MM.1S (cell line): ENCODE measurements around the gene EDC3.

Source experiments
- DNase-seq: peaks from one replicate; pipeline ENCODE4 v3.0.0-alpha.2; 2015
- H2AFZ ChIP-seq: fragments of 300-600 bp; sonication (generic); 2 replicates; pipeline ENCODE4 v1.6.0; 2016; ENCODE audit warnings: antibody characterized with exemption, low read length
- H3F3A ChIP-seq: fragments of 300-600 bp; sonication (generic); 2 replicates; pipeline ENCODE4 v1.6.1; 2016; ENCODE audit warnings: mild to moderate bottlenecking, antibody characterized with exemption, low read length, moderate library complexity, mixed read lengths; ENCODE audit not compliant: insufficient read depth
- H3K27ac ChIP-seq: fragments of 300-600 bp; sonication (generic); 2 replicates; pipeline ENCODE4 v1.5.1; 2016; ENCODE audit warnings: mild to moderate bottlenecking, low read length
- H3K27me3 ChIP-seq: fragments of 300-600 bp; sonication (generic); replicated peaks from 2 replicates; pipeline ENCODE4 v1.6.0; 2016; ENCODE audit warnings: low read length; ENCODE audit not compliant: insufficient read depth
- H3K36me3 ChIP-seq: fragments of 300-600 bp; sonication (generic); replicated peaks from 2 replicates; pipeline ENCODE4 v1.6.1; 2016; ENCODE audit warnings: mild to moderate bottlenecking, low read length, mixed read lengths; ENCODE audit not compliant: insufficient read depth
- H3K4me1 ChIP-seq: fragments of 300-600 bp; sonication (generic); 2 replicates; pipeline ENCODE4 v1.6.1; 2016; ENCODE audit warnings: low read length, mixed read lengths
- H3K4me2 ChIP-seq: fragments of 300-600 bp; sonication (generic); 2 replicates; pipeline ENCODE4 v1.6.0; 2016; ENCODE audit warnings: low read depth, low read length
- H3K4me3 ChIP-seq: fragments of 300-600 bp; sonication (generic); 2 replicates; pipeline ENCODE4 v1.5.1; 2016; ENCODE audit warnings: low read length, mixed read lengths
- H3K79me2 ChIP-seq: fragments of 300-600 bp; sonication (generic); 2 replicates; pipeline ENCODE4 v1.6.1; 2016; ENCODE audit warnings: mixed run types, low read length, mixed read lengths
- H3K9ac ChIP-seq: fragments of 300-600 bp; sonication (generic); 2 replicates; pipeline ENCODE4 v1.6.1; 2016; ENCODE audit warnings: low read length, mixed read lengths
- H3K9me2 ChIP-seq: fragments of 300-600 bp; sonication (generic); replicated peaks from 2 replicates; pipeline ENCODE4 v1.6.1; 2016; ENCODE audit warnings: mild to moderate bottlenecking, low read length, mixed read lengths; ENCODE audit not compliant: insufficient read depth
- H3K9me3 ChIP-seq: fragments of 300-600 bp; sonication (generic); replicated peaks from 2 replicates; pipeline ENCODE4 v1.6.1; 2016; ENCODE audit warnings: mild to moderate bottlenecking, low read length, mixed read lengths; ENCODE audit not compliant: insufficient read depth
- H4K20me1 ChIP-seq: fragments of 300-600 bp; sonication (generic); 2 replicates; pipeline ENCODE4 v1.6.1; 2016; ENCODE audit warnings: mild to moderate bottlenecking, low read length, moderate library complexity, mixed read lengths; ENCODE audit not compliant: insufficient read depth
- EZH2 ChIP-seq: fragments of 300-600 bp; sonication (generic); optimal IDR thresholded peaks from 2 replicates; pipeline ENCODE3; 2017; ENCODE audit warnings: low read depth, mild to moderate bottlenecking, antibody characterized with exemption, low read length, mixed read lengths
- EZH2phosphoT487 ChIP-seq: fragments of 300-600 bp; sonication (generic); IDR thresholded peaks from 2 replicates; pipeline ENCODE4 v1.6.1; 2018; ENCODE audit warnings: antibody characterized with exemption, low read length
- TF ChIP-seq, protein P1 (sequence below): fragments of 300-600 bp; sonication (generic); IDR thresholded peaks from 2 replicates; pipeline ENCODE4 v1.5.1; 2016; ENCODE audit warnings: antibody characterized with exemption, low read length, mixed read lengths

Gene EDC3

DNA sequence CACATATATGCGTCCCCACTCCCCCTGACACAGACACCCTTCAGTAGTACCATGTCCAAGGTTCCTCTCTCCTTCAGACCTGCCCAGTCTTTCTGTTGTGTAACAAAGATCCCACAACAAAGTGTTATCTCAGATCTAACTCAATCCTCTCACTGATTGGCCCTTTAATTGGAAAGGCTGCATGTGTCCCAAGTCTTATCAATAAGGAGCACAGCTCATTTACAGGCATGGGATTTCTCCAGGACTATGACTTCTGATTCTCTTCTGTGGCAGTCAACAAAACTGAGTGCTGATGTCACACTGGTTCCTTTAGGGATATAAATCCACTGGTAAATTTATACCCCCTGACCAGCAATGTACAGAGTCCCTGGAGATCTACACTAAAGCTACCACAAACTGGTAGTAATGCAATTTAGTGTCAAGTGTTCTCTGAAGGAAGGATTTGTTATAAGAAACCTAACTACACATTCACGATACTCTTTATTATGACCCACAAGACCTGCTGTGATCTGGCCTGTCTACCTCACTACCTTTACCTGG lies 52.1 kb downstream of the EDC3 start:
- Histone ChIP-seq H3K9me2 (no peaks in the 10 kb centered on the region), H3K27ac (no peak overlapping the region), H3K79me2 (peaks cover 3% of the 10 kb centered on the region; the same call in 1 of the 2 replicates), H3K36me3 (peaks cover 5% of the 10 kb centered on the region; the same call in 1 of the 2 replicates), H3K4me2 (no peak overlapping the region), H3K9ac (no peak overlapping the region), H2AFZ (no peak overlapping the region), H3K4me3 (no peak overlapping the region), H3K27me3 (no peaks in the 10 kb centered on the region), H3K9me3 (no peaks in the 10 kb centered on the region), H3F3A (no peaks in the 10 kb centered on the region), H4K20me1 (no peaks in the 10 kb centered on the region), H3K4me1 (no peaks in the 10 kb centered on the region)
- DNase-seq = no peak
- TF ChIP-seq, protein P1, sequence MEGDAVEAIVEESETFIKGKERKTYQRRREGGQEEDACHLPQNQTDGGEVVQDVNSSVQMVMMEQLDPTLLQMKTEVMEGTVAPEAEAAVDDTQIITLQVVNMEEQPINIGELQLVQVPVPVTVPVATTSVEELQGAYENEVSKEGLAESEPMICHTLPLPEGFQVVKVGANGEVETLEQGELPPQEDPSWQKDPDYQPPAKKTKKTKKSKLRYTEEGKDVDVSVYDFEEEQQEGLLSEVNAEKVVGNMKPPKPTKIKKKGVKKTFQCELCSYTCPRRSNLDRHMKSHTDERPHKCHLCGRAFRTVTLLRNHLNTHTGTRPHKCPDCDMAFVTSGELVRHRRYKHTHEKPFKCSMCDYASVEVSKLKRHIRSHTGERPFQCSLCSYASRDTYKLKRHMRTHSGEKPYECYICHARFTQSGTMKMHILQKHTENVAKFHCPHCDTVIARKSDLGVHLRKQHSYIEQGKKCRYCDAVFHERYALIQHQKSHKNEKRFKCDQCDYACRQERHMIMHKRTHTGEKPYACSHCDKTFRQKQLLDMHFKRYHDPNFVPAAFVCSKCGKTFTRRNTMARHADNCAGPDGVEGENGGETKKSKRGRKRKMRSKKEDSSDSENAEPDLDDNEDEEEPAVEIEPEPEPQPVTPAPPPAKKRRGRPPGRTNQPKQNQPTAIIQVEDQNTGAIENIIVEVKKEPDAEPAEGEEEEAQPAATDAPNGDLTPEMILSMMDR = no peak
- TF ChIP-seq EZH2 (no peak), EZH2phosphoT487 (no peak)

DNA sequence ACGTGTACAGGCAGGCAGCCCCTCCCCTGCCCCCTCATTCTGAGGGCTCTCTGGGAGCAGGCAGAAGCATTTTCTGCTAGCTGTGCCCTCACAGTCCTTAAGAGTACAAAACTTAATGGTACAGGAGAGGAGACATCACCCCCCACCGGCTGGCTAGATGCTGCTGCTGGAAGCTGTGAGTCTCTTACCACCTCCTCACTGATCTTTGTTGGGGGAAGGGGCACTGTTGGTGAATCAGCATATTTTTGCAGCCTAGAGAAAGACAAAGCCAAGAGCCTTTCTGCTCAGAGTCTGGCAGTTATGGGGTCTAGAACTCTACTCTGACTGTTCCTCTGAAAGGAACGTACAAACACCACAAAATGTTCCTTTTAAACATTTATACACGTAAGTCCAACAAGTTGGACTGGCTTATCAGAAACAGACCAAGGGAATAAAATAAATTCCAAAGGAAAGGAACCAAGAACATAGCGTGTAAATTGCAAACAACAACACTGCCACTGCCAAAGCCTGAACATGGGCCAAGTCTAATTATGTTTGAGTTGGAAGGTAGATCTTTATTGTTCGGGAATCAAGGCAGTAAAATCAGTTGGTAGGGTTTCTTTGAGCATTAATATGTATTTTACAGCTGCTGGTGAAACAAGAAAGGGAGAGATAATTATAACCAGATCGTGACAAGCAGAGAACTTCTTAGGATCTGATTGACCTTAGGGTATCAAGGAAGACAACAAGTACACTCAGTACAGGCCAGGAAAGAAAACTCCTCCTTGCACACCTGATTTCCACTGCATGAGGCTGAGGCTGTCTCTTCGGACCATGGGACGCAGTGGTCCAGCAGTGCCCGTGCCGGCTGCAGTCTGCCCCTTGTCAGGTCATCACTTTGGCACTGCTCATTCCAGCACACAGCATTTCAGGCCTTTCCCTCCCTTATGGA lies 52.8 kb downstream of the EDC3 start:
- H3K4me2 ChIP-seq = no peak overlapping the region
- H3K79me2 ChIP-seq = peaks cover 3% of the 10 kb centered on the region; the same call in 1 of the 2 replicates
- no peaks in the 10 kb centered on the region for H3K9me3 ChIP-seq
- no peak overlapping the region for H3K9ac ChIP-seq
- TF ChIP-seq EZH2 = no peak
- TF ChIP-seq EZH2phosphoT487 = no peak
- TF ChIP-seq, protein P1 = no peak
- no peaks in the 10 kb centered on the region for H3F3A ChIP-seq
- peaks cover 5% of the 10 kb centered on the region; the same call in 1 of the 2 replicates for H3K36me3 ChIP-seq
- no peaks in the 10 kb centered on the region for H3K9me2 ChIP-seq
- H3K27ac ChIP-seq = no peak overlapping the region
- no peaks in the 10 kb centered on the region for H4K20me1 ChIP-seq
- no peak overlapping the region for H3K4me3 ChIP-seq
- no peak for DNase-seq
- H3K27me3 ChIP-seq = no peaks in the 10 kb centered on the region
- no peak overlapping the region for H2AFZ ChIP-seq
- H3K4me1 ChIP-seq = no peaks in the 10 kb centered on the region

DNA sequence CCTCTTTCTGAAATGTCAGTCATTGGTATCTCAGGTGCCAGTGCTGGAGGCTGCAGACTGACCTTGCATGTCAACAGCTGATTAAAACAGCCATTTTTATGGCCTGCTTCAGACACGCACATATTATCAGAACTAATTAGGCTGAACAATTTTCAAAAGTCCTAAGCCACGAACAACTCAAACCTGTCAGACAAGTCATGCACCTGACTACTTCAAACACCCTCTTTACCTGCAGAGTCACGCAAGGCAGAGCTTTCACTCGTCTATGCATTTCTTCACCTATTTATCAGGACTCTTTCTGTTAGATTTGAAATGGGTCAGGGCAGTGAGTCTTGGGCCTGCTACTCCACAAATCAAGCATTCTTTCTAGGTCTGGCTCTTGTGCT lies 53.5 kb downstream of the EDC3 start:
- no peak overlapping the region for H3K9ac ChIP-seq

More for the DNA sequence above, 53.5 kb downstream of the EDC3 start:
- Histone ChIP-seq H3K36me3 (peaks cover 5% of the 10 kb centered on the region; the same call in 1 of the 2 replicates), H3F3A (no peaks in the 10 kb centered on the region), H3K27ac (no peak overlapping the region), H3K9me3 (no peaks in the 10 kb centered on the region), H3K79me2 (peaks cover under 1% of the 10 kb centered on the region; the same call in 1 of the 2 replicates), H2AFZ (no peak overlapping the region), H3K4me3 (no peak overlapping the region), H3K4me1 (no peaks in the 10 kb centered on the region), H4K20me1 (no peaks in the 10 kb centered on the region), H3K27me3 (no peaks in the 10 kb centered on the region), H3K9me2 (no peaks in the 10 kb centered on the region), H3K4me2 (no peak overlapping the region)
- no peak for DNase-seq
- TF ChIP-seq EZH2phosphoT487 = no peak
- TF ChIP-seq EZH2 = no peak
- TF ChIP-seq, protein P1 = no peak
